CD14-positive monocyte (primary cell): ENCODE results near the gene CAMTA1. TPM values are rescaled to one million over a fixed set of nuclear protein-coding genes. Genes with fewer than 3 reads are reported as not detected.

Experiments
- DNase-seq, 3 donors: peaks; one replicate each; pipeline ENCODE4 v3.0.0-alpha.2; 2011 to 2022
- H2AFZ ChIP-seq: 2 replicates; pipeline ENCODE4 v1.6.0; 2012; ENCODE audit warnings: mild to moderate bottlenecking, low read depth, low read length, inconsistent platforms; ENCODE audit not compliant: insufficient read depth, poor library complexity, severe bottlenecking
- H3K27ac ChIP-seq, 2 donors: 1 replicate in 1 of 2; 2 replicates in 1 of 2; pipeline ENCODE4 v1.5.1; 2012 to 2013; ENCODE audit warnings: low read length in 2 of 2, control low read depth in 1 of 2, inconsistent platforms in 1 of 2, low read depth in 1 of 2, mild to moderate bottlenecking in 1 of 2
- H3K27me3 ChIP-seq, 2 donors: one replicate each; pipeline versions ENCODE4 v1.6.0 to v1.6.1; 2011 to 2013; ENCODE audit warnings: low read length in 2 of 2; ENCODE audit not compliant: control insufficient read depth in 2 of 2, insufficient read depth in 2 of 2
- H3K36me3 ChIP-seq, 2 donors: replicated peaks in 1 of 2; 1 replicate in 1 of 2; 2 replicates in 1 of 2; pipeline versions ENCODE4 v1.5.1 to v1.6.1; 2012 to 2013; ENCODE audit warnings: low read length in 2 of 2, control low read depth in 1 of 2, inconsistent platforms in 1 of 2, mild to moderate bottlenecking in 1 of 2; ENCODE audit not compliant: insufficient read depth in 2 of 2, control insufficient read depth in 1 of 2
- H3K4me1 ChIP-seq, 2 donors: 1 replicate in 1 of 2; 2 replicates in 1 of 2; pipeline versions ENCODE4 v1.5.1 to v1.6.1; 2012 to 2013; ENCODE audit warnings: low read length in 2 of 2, control low read depth in 1 of 2, inconsistent platforms in 1 of 2, mild to moderate bottlenecking in 1 of 2, moderate library complexity in 1 of 2; ENCODE audit not compliant: insufficient read depth in 2 of 2, control insufficient read depth in 1 of 2
- H3K4me2 ChIP-seq: replicated peaks from 2 replicates; pipeline ENCODE3; 2012; ENCODE audit warnings: low read length, moderate library complexity, mild to moderate bottlenecking; ENCODE audit not compliant: poor library complexity, severe bottlenecking; ENCODE audit errors: extremely low read depth
- H3K4me3 ChIP-seq, 3 experiments: fragments of 200-600 bp in 1 of 3; sonication (generic) in 1 of 3; replicated peaks in 1 of 3; 1 replicate in 2 of 3; 2 replicates in 1 of 3; pipeline ENCODE4 v1.5.1; 2011 to 2013; ENCODE audit warnings: low read length in 3 of 3, mild to moderate bottlenecking in 3 of 3, control low read depth in 2 of 3, low read depth in 2 of 3, inconsistent platforms in 1 of 3, moderate library complexity in 1 of 3
- H3K79me2 ChIP-seq: 2 replicates; pipeline ENCODE4 v1.6.0; 2012; ENCODE audit warnings: mild to moderate bottlenecking, control low read depth, inconsistent platforms, low read length, moderate library complexity; ENCODE audit not compliant: insufficient read depth
- H3K9ac ChIP-seq: 2 replicates; pipeline ENCODE4 v1.6.0; 2017; ENCODE audit warnings: low read length, mild to moderate bottlenecking; ENCODE audit not compliant: insufficient read depth, poor library complexity, severe bottlenecking
- H3K9me3 ChIP-seq, 2 donors: replicated peaks in 1 of 2; 1 replicate in 1 of 2; 2 replicates in 1 of 2; pipeline versions ENCODE4 v1.5.1 to v1.6.1; 2012 to 2013; ENCODE audit warnings: low read length in 2 of 2, control low read depth in 1 of 2; ENCODE audit not compliant: control insufficient read depth in 1 of 2, insufficient read depth in 1 of 2
- H4K20me1 ChIP-seq: 2 replicates; pipeline ENCODE4 v1.6.0; 2012; ENCODE audit warnings: mild to moderate bottlenecking, low read length, control low read depth, moderate library complexity; ENCODE audit not compliant: insufficient read depth
- H3K27ac Mint-ChIP-seq, 7 donors: one replicate each; pipeline ENCODE4 v1.8.0; 2020; ENCODE audit warnings: mild to moderate bottlenecking in 7 of 7, mixed read lengths in 7 of 7, moderate library complexity in 6 of 7, inconsistent platforms in 2 of 7
- H3K27me3 Mint-ChIP-seq, 3 donors: one replicate each; pipeline ENCODE4 v1.8.0; 2021 to 2022; ENCODE audit warnings: low read depth in 3 of 3, mild to moderate bottlenecking in 3 of 3, mixed read lengths in 3 of 3, moderate library complexity in 3 of 3, inconsistent platforms in 1 of 3
- H3K36me3 Mint-ChIP-seq, 2 donors: one replicate each; pipeline ENCODE4 v1.8.0; 2020; ENCODE audit warnings: mixed read lengths in 2 of 2, inconsistent platforms in 1 of 2, mild to moderate bottlenecking in 1 of 2
- H3K4me1 Mint-ChIP-seq: one replicate; pipeline ENCODE4 v1.8.0; 2020; ENCODE audit warnings: mild to moderate bottlenecking, mixed read lengths
- H3K4me3 Mint-ChIP-seq, 2 donors: one replicate each; pipeline ENCODE4 v1.8.0; 2020; ENCODE audit warnings: mild to moderate bottlenecking in 2 of 2, mixed read lengths in 2 of 2, moderate library complexity in 1 of 2
- H3K9me3 Mint-ChIP-seq, 7 donors: one replicate each; pipeline ENCODE4 v1.8.0; 2020 to 2022; ENCODE audit warnings: mixed read lengths in 7 of 7, mild to moderate bottlenecking in 6 of 7, moderate library complexity in 6 of 7, inconsistent platforms in 2 of 7
- CTCF ChIP-seq: fragments of 200-600 bp; IDR thresholded peaks from one replicate; pipeline ENCODE4 v1.8.0; 2022; ENCODE audit warnings: antibody characterized with exemption, mild to moderate bottlenecking
- WGBS: methylation state at CpG from one replicate; pipeline ENCODE4 v1.1.5; 2013; ENCODE audit warnings: missing lambda C conversion rate; ENCODE audit not compliant: insufficient coverage; 5-methylcytosine and 5-hydroxymethylcytosine counted together
- intact Hi-C, 2 donors: fragments of 100-400 bp; cut with micrococcal nuclease; formaldehyde crosslinking; loops; one replicate each; pipeline versions ENCODE4 v1.15.0 to v1.15.1; 2023
- polyA plus RNA-seq, 3 donors: library from polyadenylated mRNA; depleted of rRNA in 1 of 3; unstranded in 2 of 3; stranded (reverse) in 1 of 3; fragments of 300-500 nt in 2 of 3; fragments of >200 nt in 1 of 3; fragmentation: Illumina TruSeq in 2 of 3; gene quantifications; 1 replicate in 2 of 3; 2 replicates in 1 of 3; pipeline ENCODE4 v1.2.3, GENCODE V29; 2012 to 2021

Gene CAMTA1
- polyA plus RNA-seq, 3 donors: 52.0 to 89.6 (median 78.3) TPM

GRCh38 chr1:7783178-7783711, 998.0 kb downstream of the CAMTA1 start:
- Mint-ChIP-seq H3K36me3 (peaks cover 19 to 26% of the 10 kb centered on the region in 2 donors), H3K27me3 (peaks cover 0 to 5% (median 0%) of the 10 kb centered on the region in 3 donors), H3K27ac (peak overlapping the region; percentile 75 to 93 (median 85)), H3K4me1 (peaks cover 47% of the 10 kb centered on the region), H3K9me3 (peaks cover 0 to 8% (median 4%) of the 10 kb centered on the region in 7 donors), H3K4me3 (peak overlapping the region; percentile 81 to 82)
- TF ChIP-seq CTCF: no peak
- Histone ChIP-seq H4K20me1 (peaks cover 5% of the 10 kb centered on the region), H3K4me3 (peak overlapping the region; percentile 29 to 72 (median 42)), H2AFZ (peak overlapping the region; percentile 70), H3K27ac (peak overlapping the region; percentile 57 to 69), H3K4me2 (peak overlapping the region; percentile 79), H3K79me2 (peaks cover 4% of the 10 kb centered on the region), H3K4me1 (peaks cover 41 to 53% of the 10 kb centered on the region in 2 donors), H3K9me3 (peaks cover 0 to 5% of the 10 kb centered on the region in 2 donors), H3K9ac (peak overlapping the region; percentile 56), H3K36me3 (peaks cover 20 to 27% of the 10 kb centered on the region in 2 donors), H3K27me3 (no peaks in the 10 kb centered on the region)
- peak in 2 of 3 donors; percentile 32 to 35 for DNase-seq
- intact Hi-C loops: loop anchor here in 1 of 2 donors (5.0 kb wide), 2 partner anchors 81 to 179 kb away; partner anchors contain the start of gene PARK7
- WGBS: under 1% methylated on average over 14 of the region's 34 CpGs

- Mint-ChIP-seq H3K4me3 (peak within 1 kb of the TSS; percentile 81 to 82), H3K36me3 (peaks cover 13 to 20% of the 10 kb centered on the region in 2 donors)
Observed at GRCh38 chr1:7783826-7784491, 998.7 kb downstream of the CAMTA1 start, which contains the start of gene PER3. PER3 (plus strand) TSS chr1:7784291; CDS start chr1:7784878, 587 bp downstream.

More at GRCh38 chr1:7783826-7784491, 998.7 kb downstream of the CAMTA1 start, which contains the start of gene PER3:
- peak within 1 kb of the TSS; percentile 75 to 93 (median 85) for H3K27ac Mint-ChIP-seq
- Histone ChIP-seq H3K27me3 (no peaks in the 10 kb centered on the region), H3K79me2 (no peaks in the 10 kb centered on the region), H3K4me3 (peak within 1 kb of the TSS; percentile 29 to 72 (median 42)), H3K4me2 (peak within 1 kb of the TSS; percentile 79), H3K9ac (peak within 1 kb of the TSS; percentile 56), H3K9me3 (peaks cover 0 to 5% of the 10 kb centered on the region in 2 donors), H2AFZ (peak within 1 kb of the TSS; percentile 70), H3K4me1 (peaks cover 41 to 53% of the 10 kb centered on the region in 2 donors), H3K27ac (peak within 1 kb of the TSS; percentile 57 to 69), H3K36me3 (peaks cover 15 to 21% of the 10 kb centered on the region in 2 donors), H4K20me1 (peaks cover 5% of the 10 kb centered on the region)
- DNase-seq: peak; percentile 97 to 98 (median 97)
- TF ChIP-seq CTCF: no peak
- peaks cover 0 to 9% (median 4%) of the 10 kb centered on the region in 7 donors for H3K9me3 Mint-ChIP-seq
- peaks cover 0 to 6% (median 0%) of the 10 kb centered on the region in 3 donors for H3K27me3 Mint-ChIP-seq
- 1% methylated on average over 89 of the region's 90 CpGs for WGBS
- intact Hi-C loops: loop anchor here (2.0 to 5.0 kb wide), 3 partner anchors 13 to 178 kb away; partner anchors contain the start of genes PARK7 (in 1 of the 2) and VAMP3 (in 1 of the 2)
- peaks cover 47% of the 10 kb centered on the region for H3K4me1 Mint-ChIP-seq
